Measurements from ENCODE around the gene FMN1. TPM values are rescaled to one million over a fixed set of nuclear protein-coding genes. Genes with fewer than 3 reads are reported as not detected.

The FMN1 gene
- total and polyA plus RNA-seq, 2 donors from 2014 or later: 0.71 to 44.8 TPM

GRCh38 chr15:33109345-33109744 is 85.2 kb downstream of the FMN1 start:
- FAIRE-seq (no peak), DNase-seq (no peak)
- Histone ChIP-seq H3K4me1 (ENCODE audit: control insufficient read depth in 2 of 3, insufficient read depth in 2 of 3, low read depth in 1 of 3, low read length in 3 of 3) (no peaks in the 10 kb centered on the region), H3K27me3 (ENCODE audit: control insufficient read depth, insufficient read depth, low read length) (no peaks in the 10 kb centered on the region), H3K4me3 (ENCODE audit: low read length in 3 of 3) (no peak overlapping the region), H3K9me3 (ENCODE audit: control insufficient read depth in 2 of 3, insufficient read depth in 1 of 3, low read length in 3 of 3) (no peaks in the 10 kb centered on the region), H3K27ac (ENCODE audit: low read depth in 2 of 2, low read length in 2 of 2) (no peak overlapping the region), H3K9ac (ENCODE audit: low read length in 3 of 3) (no peak overlapping the region), H3K36me3 (ENCODE audit: control insufficient read depth in 2 of 3, insufficient read depth in 3 of 3, low read length in 3 of 3) (no peaks in the 10 kb centered on the region)
- no peak for TF ChIP-seq CTCF (IDR thresholded peaks at IDR 0.05; ENCODE audit: borderline replicate concordance, extremely low read depth, insufficient read depth)
- intact Hi-C loops (cut with DNase I): no loop called here

- no peak for TF ChIP-seq CTCF (IDR thresholded peaks at IDR 0.05; ENCODE audit: borderline replicate concordance, extremely low read depth, insufficient read depth)
- Histone ChIP-seq H3K36me3 (ENCODE audit: control insufficient read depth in 2 of 3, insufficient read depth in 3 of 3, low read length in 3 of 3) (no peaks in the 10 kb centered on the region), H3K4me1 (ENCODE audit: control insufficient read depth in 2 of 3, insufficient read depth in 2 of 3, low read depth in 1 of 3, low read length in 3 of 3) (no peaks in the 10 kb centered on the region), H3K4me3 (ENCODE audit: low read length in 3 of 3) (no peak overlapping the region), H3K9ac (ENCODE audit: low read length in 3 of 3) (no peak overlapping the region), H3K9me3 (ENCODE audit: control insufficient read depth in 2 of 3, insufficient read depth in 1 of 3, low read length in 3 of 3) (no peaks in the 10 kb centered on the region), H3K27me3 (ENCODE audit: control insufficient read depth, insufficient read depth, low read length) (no peaks in the 10 kb centered on the region), H3K27ac (ENCODE audit: low read depth in 2 of 2, low read length in 2 of 2) (no peak overlapping the region)
- intact Hi-C loops (cut with DNase I): no loop called here
- no peak for DNase-seq
- no peak for FAIRE-seq
Observed at GRCh38 chr15:33108518-33108917, 86.0 kb downstream of the FMN1 start.

- H3K27me3 ChIP-seq (ENCODE audit: control insufficient read depth, insufficient read depth, low read length): no peaks in the 10 kb centered on the region
- intact Hi-C loops (cut with DNase I): no loop called here
- no peaks in the 10 kb centered on the region for H3K36me3 ChIP-seq (ENCODE audit: control insufficient read depth in 2 of 3, insufficient read depth in 3 of 3, low read length in 3 of 3)
- TF ChIP-seq CTCF (IDR thresholded peaks at IDR 0.05; ENCODE audit: borderline replicate concordance, extremely low read depth, insufficient read depth): no peak
- DNase-seq (no peak), FAIRE-seq (no peak)
- H3K4me1 ChIP-seq (ENCODE audit: control insufficient read depth in 2 of 3, insufficient read depth in 2 of 3, low read depth in 1 of 3, low read length in 3 of 3): no peaks in the 10 kb centered on the region
- no peak overlapping the region for H3K27ac ChIP-seq (ENCODE audit: low read depth in 2 of 2, low read length in 2 of 2)
- H3K4me3 ChIP-seq (ENCODE audit: low read length in 3 of 3): no peak overlapping the region
- H3K9ac ChIP-seq (ENCODE audit: low read length in 3 of 3): no peak overlapping the region
- no peaks in the 10 kb centered on the region for H3K9me3 ChIP-seq (ENCODE audit: control insufficient read depth in 2 of 3, insufficient read depth in 1 of 3, low read length in 3 of 3)
Observed at GRCh38 chr15:33107950-33108349, 86.6 kb downstream of the FMN1 start.

GRCh38 chr15:33104212-33104611 is 90.3 kb downstream of the FMN1 start:
- Histone ChIP-seq H3K27ac (ENCODE audit: low read depth in 2 of 2, low read length in 2 of 2) (no peak overlapping the region), H3K4me1 (ENCODE audit: control insufficient read depth in 2 of 3, insufficient read depth in 2 of 3, low read depth in 1 of 3, low read length in 3 of 3) (no peaks in the 10 kb centered on the region), H3K9me3 (ENCODE audit: control insufficient read depth in 2 of 3, insufficient read depth in 1 of 3, low read length in 3 of 3) (no peaks in the 10 kb centered on the region), H3K9ac (ENCODE audit: low read length in 3 of 3) (no peak overlapping the region), H3K36me3 (ENCODE audit: control insufficient read depth in 2 of 3, insufficient read depth in 3 of 3, low read length in 3 of 3) (no peaks in the 10 kb centered on the region), H3K27me3 (ENCODE audit: control insufficient read depth, insufficient read depth, low read length) (no peaks in the 10 kb centered on the region), H3K4me3 (ENCODE audit: low read length in 3 of 3) (no peak overlapping the region)
- no peak for DNase-seq
- intact Hi-C loops (cut with DNase I): no loop called here
- no peak for TF ChIP-seq CTCF (IDR thresholded peaks at IDR 0.05; ENCODE audit: borderline replicate concordance, extremely low read depth, insufficient read depth)
- no peak for FAIRE-seq
